B cell (primary cell): Measurements from ENCODE around the gene HS6ST3. TPM values are rescaled to one million over a fixed set of nuclear protein-coding genes. Genes with fewer than 3 reads are reported as not detected.

Experiments used
- ATAC-seq: fragments of 200-7000 bp; cut with Tn5 transposase; one replicate; pipeline ENCODE4 v1.10.0; 2021; ENCODE audit warnings: low read depth, mild to moderate bottlenecking, moderate number of reproducible peaks, moderate library complexity
- CTCF ChIA-PET: fragments of 350-600 bp; sonication (Branson Sonifier 250); formaldehyde crosslinking; loops from one replicate; lab custom pipeline; 2021; ENCODE audit warnings: antibody characterized with exemption, inconsistent platforms; lab: Charles Lee
- POLR2A ChIA-PET: fragments of 350-600 bp; sonication (Branson Sonifier 250); formaldehyde crosslinking; loops from one replicate; lab custom pipeline; 2021; ENCODE audit warnings: antibody characterized with exemption; lab: Charles Lee
- DNase-seq: peaks from one replicate; pipeline ENCODE4 v3.0.0; 2013
- H2AFZ ChIP-seq: 2 replicates; pipeline ENCODE4 v1.6.1; 2012; ENCODE audit warnings: mild to moderate bottlenecking, low read depth, low read length; ENCODE audit not compliant: insufficient read depth, poor library complexity, severe bottlenecking
- H3K27ac ChIP-seq, 2 donors: 1 replicate in 1 of 2; 2 replicates in 1 of 2; pipeline ENCODE4 v1.5.1; 2012 to 2013; ENCODE audit warnings: low read length in 2 of 2, mild to moderate bottlenecking in 2 of 2, moderate library complexity in 1 of 2
- H3K27me3 ChIP-seq, 4 experiments: fragments of 200-600 bp in 1 of 4; sonication (generic) in 1 of 4; replicated peaks in 1 of 4; 1 replicate in 2 of 4; 2 replicates in 2 of 4; pipeline versions ENCODE4 v1.6.1 to v1.7.0; 2013 to 2016; ENCODE audit warnings: low read length in 3 of 4, mild to moderate bottlenecking in 2 of 4, mixed read lengths in 1 of 4, moderate library complexity in 1 of 4; ENCODE audit not compliant: insufficient read depth in 4 of 4, control insufficient read depth in 3 of 4; ENCODE audit errors: control extremely low read depth in 1 of 4
- H3K36me3 ChIP-seq, 2 experiments: replicated peaks in 1 of 2; 1 replicate in 1 of 2; 2 replicates in 1 of 2; pipeline versions ENCODE4 v1.6.1 to v1.7.1; 2013; ENCODE audit warnings: low read length in 1 of 2; ENCODE audit not compliant: insufficient read depth in 2 of 2, control insufficient read depth in 1 of 2; ENCODE audit errors: control extremely low read depth in 1 of 2, extremely low read depth in 1 of 2
- H3K4me1 ChIP-seq, 2 donors: fragments of 200-600 bp in 1 of 2; sonication (generic) in 1 of 2; 1 replicate in 1 of 2; 2 replicates in 1 of 2; pipeline versions ENCODE4 v1.5.1 to v1.6.1; 2013 to 2017; ENCODE audit warnings: low read length in 2 of 2; ENCODE audit not compliant: control insufficient read depth in 2 of 2, insufficient read depth in 2 of 2
- H3K4me2 ChIP-seq: replicated peaks from 2 replicates; pipeline ENCODE3; 2012; ENCODE audit warnings: mild to moderate bottlenecking, low read depth, low read length; ENCODE audit not compliant: poor library complexity, severe bottlenecking
- H3K4me3 ChIP-seq, 5 experiments: fragments of 200-600 bp in 1 of 5; sonication (generic) in 1 of 5; 1 replicate in 3 of 5; 2 replicates in 2 of 5; pipeline versions ENCODE4 v1.5.1 to v1.7.0; 2011 to 2016; ENCODE audit warnings: low read length in 4 of 5, mild to moderate bottlenecking in 4 of 5, low read depth in 2 of 5, control low read depth in 1 of 5, moderate library complexity in 1 of 5; ENCODE audit not compliant: insufficient read depth in 1 of 5; ENCODE audit errors: control extremely low read depth in 1 of 5, extremely low read depth in 1 of 5
- H3K79me2 ChIP-seq: fragments of 200-600 bp; sonication (generic); one replicate; pipeline ENCODE4 v1.6.0; 2016; ENCODE audit warnings: low read length; ENCODE audit not compliant: control insufficient read depth, insufficient read depth
- H3K9ac ChIP-seq: fragments of 200-600 bp; sonication (generic); 2 replicates; pipeline ENCODE4 v1.6.1; 2017; ENCODE audit warnings: mild to moderate bottlenecking, low read length, moderate library complexity
- H3K9me3 ChIP-seq, 3 donors: one replicate each; pipeline versions ENCODE4 v1.6.1 to v1.7.1; 2013; ENCODE audit warnings: low read length in 2 of 3; ENCODE audit not compliant: control insufficient read depth in 2 of 3, insufficient read depth in 1 of 3; ENCODE audit errors: control extremely low read depth in 1 of 3
- H4K20me1 ChIP-seq: 2 replicates; pipeline ENCODE4 v1.6.0; 2012; ENCODE audit warnings: mild to moderate bottlenecking, low read length; ENCODE audit not compliant: insufficient read depth, control insufficient read depth, poor library complexity, severe bottlenecking
- H3K27ac Mint-ChIP-seq: one replicate; pipeline ENCODE4 v1.8.0; 2021; ENCODE audit warnings: mixed read lengths
- H3K27me3 Mint-ChIP-seq: one replicate; pipeline ENCODE4 v1.8.0; 2021; ENCODE audit warnings: mixed read lengths
- H3K4me1 Mint-ChIP-seq: one replicate; pipeline ENCODE4 v1.8.0; 2021; ENCODE audit warnings: mixed read lengths
- H3K4me3 Mint-ChIP-seq: one replicate; pipeline ENCODE4 v1.8.0; 2021; ENCODE audit warnings: mixed read lengths
- H3K9me3 Mint-ChIP-seq: one replicate; pipeline ENCODE4 v1.8.0; 2022; ENCODE audit warnings: mixed read lengths; ENCODE audit not compliant: insufficient read depth
- CTCF ChIP-seq: fragments of 200-600 bp; IDR thresholded peaks from one replicate; pipeline ENCODE4 v1.8.0; 2022; ENCODE audit warnings: antibody characterized with exemption, mild to moderate bottlenecking
- EZH2 ChIP-seq: IDR thresholded peaks from 2 replicates; pipeline ENCODE4 v1.6.1; 2012; ENCODE audit warnings: borderline replicate concordance, low read depth, mild to moderate bottlenecking, moderate library complexity, low read length; ENCODE audit not compliant: insufficient read depth, poor library complexity, severe bottlenecking
- WGBS: methylation state at CpG from one replicate; pipeline ENCODE4 v1.1.5; 2013; ENCODE audit warnings: missing lambda C conversion rate; ENCODE audit not compliant: insufficient coverage; 5-methylcytosine and 5-hydroxymethylcytosine counted together
- intact Hi-C: fragments of 100-400 bp; cut with micrococcal nuclease; formaldehyde crosslinking; loops from one replicate; pipeline ENCODE4 v1.10.0; 2022
- polyA plus RNA-seq: library from polyadenylated mRNA; depleted of rRNA; stranded (reverse); fragments of >200 nt; gene quantifications from 2 replicates; pipeline ENCODE4 v1.2.3, GENCODE V29; 2012
- total RNA-seq, 2 donors: library from RNA; stranded (reverse); fragments of 120-200 nt in 1 of 2; gene quantifications; 1 replicate in 1 of 2; 2 replicates in 1 of 2; pipeline versions ENCODE4 v1.2.3 to v1.2.4, GENCODE V29; 2013 to 2022

HS6ST3 gene
- total and polyA plus RNA-seq, 2 donors (not counting 1 experiment from before 2014, with no cell fraction given), result not detected

- Histone ChIP-seq H4K20me1 (no peaks in the 10 kb centered on the region), H3K9ac (no peak overlapping the region), H3K4me2 (no peak overlapping the region), H3K27me3 (no peaks in the 10 kb centered on the region), H3K9me3 (no peaks in the 10 kb centered on the region), H3K36me3 (no peaks in the 10 kb centered on the region), H3K79me2 (no peaks in the 10 kb centered on the region), H2AFZ (no peak overlapping the region), H3K4me3 (no peak overlapping the region), H3K4me1 (no peaks in the 10 kb centered on the region), H3K27ac (no peak overlapping the region)
- DNase-seq (no peak), ATAC-seq (no peak)
- Mint-ChIP-seq H3K4me3 (no peak overlapping the region), H3K27ac (no peak overlapping the region), H3K27me3 (no peaks in the 10 kb centered on the region), H3K9me3 (no peaks in the 10 kb centered on the region), H3K4me1 (no peaks in the 10 kb centered on the region)
- intact Hi-C loops, result no loop called here
- TF ChIP-seq EZH2 (no peak), CTCF (no peak)
- POLR2A ChIA-PET, result no interaction called here
- 100% methylated on average over 2 of the region's 3 CpGs for WGBS
- CTCF ChIA-PET, result no interaction called here
These were observed 702.3 kb downstream of the HS6ST3 start for GRCh38 chr13:96792188-96792587.

GRCh38 chr13:96792736-96793403 lies 703.0 kb downstream of the HS6ST3 start:
- H3K27me3 ChIP-seq, result no peaks in the 10 kb centered on the region
- H3K79me2 ChIP-seq, result no peaks in the 10 kb centered on the region
- Mint-ChIP-seq H3K9me3 (no peaks in the 10 kb centered on the region), H3K27ac (no peak overlapping the region), H3K27me3 (no peaks in the 10 kb centered on the region), H3K4me1 (no peaks in the 10 kb centered on the region), H3K4me3 (no peak overlapping the region)
- no peaks in the 10 kb centered on the region for H3K9me3 ChIP-seq
- H3K4me2 ChIP-seq, result no peak overlapping the region
- no peak for ATAC-seq
- WGBS, result no CpG with 5 or more reads among the region's 8 CpGs
- H4K20me1 ChIP-seq, result no peaks in the 10 kb centered on the region
- H3K27ac ChIP-seq, result no peak overlapping the region
- no peak overlapping the region for H3K9ac ChIP-seq
- CTCF ChIA-PET, result no interaction called here
- no peak for DNase-seq
- no peaks in the 10 kb centered on the region for H3K36me3 ChIP-seq
- TF ChIP-seq CTCF (no peak), EZH2 (no peak)
- intact Hi-C loops, result no loop called here
- no peak overlapping the region for H3K4me3 ChIP-seq
- POLR2A ChIA-PET, result no interaction called here
- H2AFZ ChIP-seq, result no peak overlapping the region
- H3K4me1 ChIP-seq, result no peaks in the 10 kb centered on the region
